Measurements from ENCODE around the gene VPS52.

VPS52 gene

DNA sequence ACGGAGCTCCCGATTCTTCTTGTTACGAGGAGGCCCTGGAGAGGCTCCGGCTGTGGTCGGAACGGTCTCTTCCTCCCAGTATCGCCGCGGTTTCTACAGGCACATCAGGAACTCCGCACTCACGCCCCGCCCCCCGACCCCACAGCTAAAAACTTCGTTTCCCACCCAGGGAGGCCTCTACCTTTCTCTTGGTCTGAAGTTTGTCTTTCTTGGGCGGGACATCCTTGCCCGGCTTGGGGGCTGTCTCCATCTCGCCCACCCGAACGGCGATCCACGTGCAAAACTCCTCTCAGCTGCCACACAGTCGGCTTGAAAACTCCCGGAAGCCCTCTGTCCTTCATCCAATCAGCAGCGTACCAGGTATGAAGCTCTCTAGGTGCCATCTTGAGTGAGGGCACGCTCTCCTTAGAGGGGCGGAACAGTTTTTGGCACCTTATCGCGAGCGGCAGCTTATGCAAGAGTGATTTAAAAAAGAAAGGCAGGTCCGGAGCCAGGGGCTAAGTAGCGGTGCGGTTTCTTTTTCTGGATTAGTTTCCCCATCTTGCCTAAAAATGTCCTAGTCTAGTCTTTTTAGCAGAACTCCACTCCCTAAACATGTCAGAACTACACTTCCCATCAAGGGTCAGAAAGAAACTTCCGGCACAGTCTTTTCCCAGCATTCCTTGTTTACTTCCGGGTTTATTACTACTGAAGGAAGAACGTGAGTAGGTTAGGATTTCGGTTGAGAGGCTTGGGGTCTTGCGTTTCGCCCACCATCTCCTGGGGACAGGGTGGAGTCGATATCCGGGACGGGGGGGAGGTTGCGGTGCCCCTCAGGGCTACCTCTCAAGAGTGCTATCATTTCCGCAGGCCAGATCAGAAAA lies 17.5 kb upstream of the VPS52 start, which contains the start of the genes PFDN6 and WDR46 (continued):
- TF ChIP-seq, protein P1, sequence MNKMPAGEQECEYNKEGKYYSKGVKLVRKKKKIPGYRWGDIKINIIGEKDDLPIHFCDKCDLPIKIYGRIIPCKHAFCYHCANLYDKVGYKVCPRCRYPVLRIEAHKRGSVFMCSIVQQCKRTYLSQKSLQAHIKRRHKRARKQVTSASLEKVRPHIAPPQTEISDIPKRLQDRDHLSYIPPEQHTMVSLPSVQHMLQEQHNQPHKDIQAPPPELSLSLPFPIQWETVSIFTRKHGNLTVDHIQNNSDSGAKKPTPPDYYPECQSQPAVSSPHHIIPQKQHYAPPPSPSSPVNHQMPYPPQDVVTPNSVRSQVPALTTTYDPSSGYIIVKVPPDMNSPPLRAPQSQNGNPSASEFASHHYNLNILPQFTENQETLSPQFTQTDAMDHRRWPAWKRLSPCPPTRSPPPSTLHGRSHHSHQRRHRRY (tag by site-specific recombination; IDR thresholded peaks at IDR 0.05), result no peak
- TF ChIP-seq ZNF624 (tag by site-specific recombination; IDR thresholded peaks at IDR 0.05), result no peak
- TF ChIP-seq ZNF433 (tag by site-specific recombination; IDR thresholded peaks at IDR 0.05; ENCODE audit: low read depth), result no peak
- TF ChIP-seq ZNF571 (tag by site-specific recombination; IDR thresholded peaks at IDR 0.05), result no peak
- no peak for TF ChIP-seq ZNF302 (tag by site-specific recombination; IDR thresholded peaks at IDR 0.05; ENCODE audit: low read depth)
- TF ChIP-seq ZNF341 (tag by site-specific recombination; IDR thresholded peaks at IDR 0.05; ENCODE audit: low read depth), result peak; percentile 53
- TF ChIP-seq, protein P2, sequence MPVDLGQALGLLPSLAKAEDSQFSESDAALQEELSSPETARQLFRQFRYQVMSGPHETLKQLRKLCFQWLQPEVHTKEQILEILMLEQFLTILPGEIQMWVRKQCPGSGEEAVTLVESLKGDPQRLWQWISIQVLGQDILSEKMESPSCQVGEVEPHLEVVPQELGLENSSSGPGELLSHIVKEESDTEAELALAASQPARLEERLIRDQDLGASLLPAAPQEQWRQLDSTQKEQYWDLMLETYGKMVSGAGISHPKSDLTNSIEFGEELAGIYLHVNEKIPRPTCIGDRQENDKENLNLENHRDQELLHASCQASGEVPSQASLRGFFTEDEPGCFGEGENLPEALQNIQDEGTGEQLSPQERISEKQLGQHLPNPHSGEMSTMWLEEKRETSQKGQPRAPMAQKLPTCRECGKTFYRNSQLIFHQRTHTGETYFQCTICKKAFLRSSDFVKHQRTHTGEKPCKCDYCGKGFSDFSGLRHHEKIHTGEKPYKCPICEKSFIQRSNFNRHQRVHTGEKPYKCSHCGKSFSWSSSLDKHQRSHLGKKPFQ (tag by site-specific recombination; IDR thresholded peaks at IDR 0.05), result no peak
- TF ChIP-seq ZSCAN30 (tag by site-specific recombination; IDR thresholded peaks at IDR 0.05), result no peak
- no peak for TF ChIP-seq ZNF23 (tag by site-specific recombination; IDR thresholded peaks at IDR 0.05; ENCODE audit: borderline replicate concordance)
- peak; percentile 79 for TF ChIP-seq KLF9 (tag by site-specific recombination; IDR thresholded peaks at IDR 0.05; ENCODE audit: low read depth)
- TF ChIP-seq, protein P3, sequence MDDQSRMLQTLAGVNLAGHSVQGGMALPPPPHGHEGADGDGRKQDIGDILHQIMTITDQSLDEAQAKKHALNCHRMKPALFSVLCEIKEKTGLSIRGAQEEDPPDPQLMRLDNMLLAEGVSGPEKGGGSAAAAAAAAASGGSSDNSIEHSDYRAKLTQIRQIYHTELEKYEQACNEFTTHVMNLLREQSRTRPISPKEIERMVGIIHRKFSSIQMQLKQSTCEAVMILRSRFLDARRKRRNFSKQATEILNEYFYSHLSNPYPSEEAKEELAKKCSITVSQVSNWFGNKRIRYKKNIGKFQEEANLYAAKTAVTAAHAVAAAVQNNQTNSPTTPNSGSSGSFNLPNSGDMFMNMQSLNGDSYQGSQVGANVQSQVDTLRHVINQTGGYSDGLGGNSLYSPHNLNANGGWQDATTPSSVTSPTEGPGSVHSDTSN (CRISPR knock-in tag; IDR thresholded peaks at IDR 0.05), result no peak
- no peak for TF ChIP-seq ZBTB21 (tag by site-specific recombination; IDR thresholded peaks at IDR 0.05)
- TF ChIP-seq REPIN1 (tag by site-specific recombination; IDR thresholded peaks at IDR 0.05; ENCODE audit: low read depth), result no peak
- TF ChIP-seq ZNF747 (tag by site-specific recombination; IDR thresholded peaks at IDR 0.05), result no peak
- TF ChIP-seq, protein P4, sequence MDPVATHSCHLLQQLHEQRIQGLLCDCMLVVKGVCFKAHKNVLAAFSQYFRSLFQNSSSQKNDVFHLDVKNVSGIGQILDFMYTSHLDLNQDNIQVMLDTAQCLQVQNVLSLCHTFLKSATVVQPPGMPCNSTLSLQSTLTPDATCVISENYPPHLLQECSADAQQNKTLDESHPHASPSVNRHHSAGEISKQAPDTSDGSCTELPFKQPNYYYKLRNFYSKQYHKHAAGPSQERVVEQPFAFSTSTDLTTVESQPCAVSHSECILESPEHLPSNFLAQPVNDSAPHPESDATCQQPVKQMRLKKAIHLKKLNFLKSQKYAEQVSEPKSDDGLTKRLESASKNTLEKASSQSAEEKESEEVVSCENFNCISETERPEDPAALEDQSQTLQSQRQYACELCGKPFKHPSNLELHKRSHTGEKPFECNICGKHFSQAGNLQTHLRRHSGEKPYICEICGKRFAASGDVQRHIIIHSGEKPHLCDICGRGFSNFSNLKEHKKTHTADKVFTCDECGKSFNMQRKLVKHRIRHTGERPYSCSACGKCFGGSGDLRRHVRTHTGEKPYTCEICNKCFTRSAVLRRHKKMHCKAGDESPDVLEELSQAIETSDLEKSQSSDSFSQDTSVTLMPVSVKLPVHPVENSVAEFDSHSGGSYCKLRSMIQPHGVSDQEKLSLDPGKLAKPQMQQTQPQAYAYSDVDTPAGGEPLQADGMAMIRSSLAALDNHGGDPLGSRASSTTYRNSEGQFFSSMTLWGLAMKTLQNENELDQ (tag by site-specific recombination; IDR thresholded peaks at IDR 0.05; ENCODE audit: low read depth), result no peak
- no peak for TF ChIP-seq ZNF239 (tag by site-specific recombination; IDR thresholded peaks at IDR 0.05)
- 0 out of 2 replicates have a peak, but pooled peaks have one; percentile 17 for TF ChIP-seq ZNF2 (tag by site-specific recombination; IDR thresholded peaks at IDR 0.05)
- TF ChIP-seq ZNF792 (tag by site-specific recombination; IDR thresholded peaks at IDR 0.05), result no peak
- TF ChIP-seq ZNF184 (tag by site-specific recombination; IDR thresholded peaks at IDR 0.05), result no peak
- TF ChIP-seq, protein P5, sequence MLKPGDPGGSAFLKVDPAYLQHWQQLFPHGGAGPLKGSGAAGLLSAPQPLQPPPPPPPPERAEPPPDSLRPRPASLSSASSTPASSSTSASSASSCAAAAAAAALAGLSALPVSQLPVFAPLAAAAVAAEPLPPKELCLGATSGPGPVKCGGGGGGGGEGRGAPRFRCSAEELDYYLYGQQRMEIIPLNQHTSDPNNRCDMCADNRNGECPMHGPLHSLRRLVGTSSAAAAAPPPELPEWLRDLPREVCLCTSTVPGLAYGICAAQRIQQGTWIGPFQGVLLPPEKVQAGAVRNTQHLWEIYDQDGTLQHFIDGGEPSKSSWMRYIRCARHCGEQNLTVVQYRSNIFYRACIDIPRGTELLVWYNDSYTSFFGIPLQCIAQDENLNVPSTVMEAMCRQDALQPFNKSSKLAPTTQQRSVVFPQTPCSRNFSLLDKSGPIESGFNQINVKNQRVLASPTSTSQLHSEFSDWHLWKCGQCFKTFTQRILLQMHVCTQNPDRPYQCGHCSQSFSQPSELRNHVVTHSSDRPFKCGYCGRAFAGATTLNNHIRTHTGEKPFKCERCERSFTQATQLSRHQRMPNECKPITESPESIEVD (tag by site-specific recombination; IDR thresholded peaks at IDR 0.05), result no peak
- peak; percentile 54; the same call in 1 of the 2 replicates for TF ChIP-seq ZBTB20 (tag by site-specific recombination; IDR thresholded peaks at IDR 0.05)
- TF ChIP-seq ZNF596 (tag by site-specific recombination; IDR thresholded peaks at IDR 0.05), result no peak
- peak; percentile 38; the same call in 1 of the 2 replicates for TF ChIP-seq ZNF600 (tag by site-specific recombination; IDR thresholded peaks at IDR 0.05)
- no peak for TF ChIP-seq ZNF366 (tag by site-specific recombination; conservative IDR thresholded peaks at IDR 0.05)
- no peak for TF ChIP-seq ZNF132 (tag by site-specific recombination; IDR thresholded peaks at IDR 0.05; ENCODE audit: borderline replicate concordance)
- TF ChIP-seq ZNF654 (tag by site-specific recombination; IDR thresholded peaks at IDR 0.05; ENCODE audit: low read depth), result no peak
- TF ChIP-seq, protein P6, sequence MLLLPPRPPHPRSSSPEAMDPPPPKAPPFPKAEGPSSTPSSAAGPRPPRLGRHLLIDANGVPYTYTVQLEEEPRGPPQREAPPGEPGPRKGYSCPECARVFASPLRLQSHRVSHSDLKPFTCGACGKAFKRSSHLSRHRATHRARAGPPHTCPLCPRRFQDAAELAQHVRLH (tag by site-specific recombination; IDR thresholded peaks at IDR 0.05), result no peak; the same call in 1 of the 2 replicates
- TF ChIP-seq GLIS1 (tag by site-specific recombination; IDR thresholded peaks at IDR 0.05), result no peak
- TF ChIP-seq ZNF138 (tag by site-specific recombination; IDR thresholded peaks at IDR 0.05; ENCODE audit: borderline replicate concordance), result no peak
- no peak for TF ChIP-seq ZNF561 (tag by site-specific recombination; IDR thresholded peaks at IDR 0.05; ENCODE audit: borderline replicate concordance)
- TF ChIP-seq ZNF623 (tag by site-specific recombination; IDR thresholded peaks at IDR 0.05), result no peak
